ENCODE results near the gene GUCY2F.

GUCY2F gene

DNA sequence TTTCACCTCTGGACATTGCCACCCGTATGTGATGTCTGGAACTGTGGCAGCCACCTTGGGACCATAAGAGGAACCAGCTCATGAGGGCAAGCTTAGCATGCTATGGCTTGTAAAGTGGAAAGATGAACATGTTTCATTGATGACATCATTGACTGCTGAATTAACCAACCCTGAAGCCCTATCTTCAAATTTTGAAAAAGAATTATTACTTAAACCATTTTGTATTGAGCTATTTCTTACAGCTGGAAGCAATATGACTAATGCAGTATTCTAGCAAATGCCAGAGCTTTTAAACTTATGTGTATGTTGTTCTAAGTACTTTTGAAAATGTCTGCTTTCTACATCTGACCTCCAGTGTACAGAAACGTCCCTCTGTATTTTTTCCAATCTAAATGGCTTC lies 18.1 kb downstream of the GUCY2F start:
- TF ChIP-seq, protein P1, sequence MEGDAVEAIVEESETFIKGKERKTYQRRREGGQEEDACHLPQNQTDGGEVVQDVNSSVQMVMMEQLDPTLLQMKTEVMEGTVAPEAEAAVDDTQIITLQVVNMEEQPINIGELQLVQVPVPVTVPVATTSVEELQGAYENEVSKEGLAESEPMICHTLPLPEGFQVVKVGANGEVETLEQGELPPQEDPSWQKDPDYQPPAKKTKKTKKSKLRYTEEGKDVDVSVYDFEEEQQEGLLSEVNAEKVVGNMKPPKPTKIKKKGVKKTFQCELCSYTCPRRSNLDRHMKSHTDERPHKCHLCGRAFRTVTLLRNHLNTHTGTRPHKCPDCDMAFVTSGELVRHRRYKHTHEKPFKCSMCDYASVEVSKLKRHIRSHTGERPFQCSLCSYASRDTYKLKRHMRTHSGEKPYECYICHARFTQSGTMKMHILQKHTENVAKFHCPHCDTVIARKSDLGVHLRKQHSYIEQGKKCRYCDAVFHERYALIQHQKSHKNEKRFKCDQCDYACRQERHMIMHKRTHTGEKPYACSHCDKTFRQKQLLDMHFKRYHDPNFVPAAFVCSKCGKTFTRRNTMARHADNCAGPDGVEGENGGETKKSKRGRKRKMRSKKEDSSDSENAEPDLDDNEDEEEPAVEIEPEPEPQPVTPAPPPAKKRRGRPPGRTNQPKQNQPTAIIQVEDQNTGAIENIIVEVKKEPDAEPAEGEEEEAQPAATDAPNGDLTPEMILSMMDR (IDR thresholded peaks at IDR 0.05; ENCODE audit: low read length, missing control alignments), result no peak
- no peak for DNase-seq (ENCODE audit: low read depth)
- no peak overlapping the region for H3K4me3 ChIP-seq (replicated peaks; ENCODE audit: low read depth, low read length)

DNA sequence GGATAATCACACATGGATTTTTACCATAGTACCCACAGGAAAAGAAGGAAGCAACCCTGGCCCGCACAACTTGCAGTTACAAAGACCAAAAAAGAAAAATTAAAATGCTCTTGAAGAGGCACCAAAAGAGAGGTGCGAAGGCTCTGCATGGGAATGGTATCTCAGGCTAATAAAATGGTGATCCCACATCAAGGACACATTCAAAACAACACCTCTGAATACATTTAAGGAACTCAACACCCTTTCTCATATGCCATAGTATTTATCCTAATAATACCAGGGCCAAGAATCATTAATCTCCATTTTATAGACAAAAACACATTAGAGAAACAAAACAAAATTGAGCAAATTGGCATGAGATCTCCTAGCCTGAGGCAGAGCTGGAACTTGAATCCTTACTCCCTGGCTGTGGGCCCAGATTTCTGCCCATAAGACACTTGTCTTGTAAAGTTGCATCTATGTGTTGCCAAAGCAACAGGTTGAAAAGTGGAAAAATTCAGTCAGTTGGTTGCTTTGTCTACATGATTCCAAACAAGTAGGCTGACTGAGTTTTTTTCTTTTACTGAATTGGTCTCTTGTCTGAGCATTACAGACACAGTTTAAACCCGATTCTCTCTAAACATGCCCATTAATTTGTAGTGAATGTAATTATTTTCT lies 33.5 kb downstream of the GUCY2F start:
- TF ChIP-seq, protein P1 (IDR thresholded peaks at IDR 0.05; ENCODE audit: low read length, missing control alignments), result no peak
- no peak overlapping the region for H3K4me3 ChIP-seq (replicated peaks; ENCODE audit: low read depth, low read length)
- DNase-seq (ENCODE audit: low read depth), result no peak

DNA sequence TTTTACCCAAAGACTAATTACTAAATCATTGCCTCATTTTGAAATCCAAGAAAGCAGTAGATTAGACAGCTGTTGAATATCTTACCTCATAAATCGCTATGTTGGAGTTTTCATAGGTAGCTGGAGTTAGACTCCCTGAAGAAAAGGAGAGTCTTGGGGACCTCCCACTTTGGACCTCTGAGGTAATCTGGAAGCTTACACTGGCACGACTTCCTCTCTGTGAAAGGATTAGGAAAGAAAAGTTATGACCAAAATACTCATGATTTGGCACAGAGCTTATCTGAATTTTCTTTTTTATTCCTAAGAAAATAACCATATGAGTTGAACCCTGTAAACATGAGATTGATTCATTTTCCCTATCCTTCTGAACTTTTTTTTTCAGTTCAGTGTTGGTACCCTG lies 40.6 kb downstream of the GUCY2F start:
- H3K4me3 ChIP-seq (replicated peaks; ENCODE audit: low read depth, low read length), result no peak overlapping the region
- TF ChIP-seq, protein P1 (IDR thresholded peaks at IDR 0.05; ENCODE audit: low read length, missing control alignments), result no peak
- peak; percentile 3 for DNase-seq (ENCODE audit: low read depth)

DNA sequence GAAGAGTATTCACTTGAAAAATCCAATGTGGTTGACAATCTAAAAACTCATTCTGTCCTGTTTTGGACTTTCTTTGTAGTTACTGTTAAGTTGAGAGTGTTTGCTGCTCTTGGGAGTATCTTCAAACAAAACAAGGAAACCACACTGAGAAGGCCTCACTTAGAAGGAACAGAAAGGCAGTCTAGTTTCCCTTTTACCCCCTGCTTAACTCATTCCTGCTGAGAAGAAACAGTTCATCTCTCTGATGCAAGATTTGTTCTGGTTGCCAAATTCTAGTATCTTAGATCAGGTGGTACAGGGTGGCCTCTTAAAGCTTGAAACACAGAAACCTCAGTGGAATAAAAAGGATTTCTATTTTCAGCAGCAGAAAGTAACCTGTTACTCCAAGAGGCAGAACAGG lies 41.4 kb downstream of the GUCY2F start:
- peak; percentile 4 for DNase-seq (ENCODE audit: low read depth)
- H3K4me3 ChIP-seq (replicated peaks; ENCODE audit: low read depth, low read length), result no peak overlapping the region
- TF ChIP-seq, protein P1 (IDR thresholded peaks at IDR 0.05; ENCODE audit: low read length, missing control alignments), result no peak

DNA sequence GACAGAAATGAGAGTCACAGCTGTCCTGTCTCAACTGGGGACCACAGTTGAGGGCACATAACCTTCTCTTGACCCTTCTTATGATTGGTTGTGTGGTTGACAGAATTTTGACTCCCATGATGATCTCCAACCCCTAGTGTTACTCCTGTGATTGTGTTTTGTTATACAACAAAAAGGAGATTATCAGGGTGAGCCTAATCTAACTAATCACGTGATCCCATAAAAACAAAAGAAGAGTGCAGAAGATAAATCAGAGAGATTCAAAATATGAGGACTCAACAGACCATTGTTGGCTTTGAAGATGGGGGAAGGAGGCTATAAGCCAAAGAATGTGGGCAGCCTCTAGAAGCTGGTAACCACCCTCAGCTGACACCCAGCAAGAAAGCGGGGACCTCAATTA lies 72.7 kb downstream of the GUCY2F start:
- no peak overlapping the region for H3K4me3 ChIP-seq (replicated peaks; ENCODE audit: low read depth, low read length)
- TF ChIP-seq, protein P1 (IDR thresholded peaks at IDR 0.05; ENCODE audit: low read length, missing control alignments), result no peak
- no peak for DNase-seq (ENCODE audit: low read depth)

DNA sequence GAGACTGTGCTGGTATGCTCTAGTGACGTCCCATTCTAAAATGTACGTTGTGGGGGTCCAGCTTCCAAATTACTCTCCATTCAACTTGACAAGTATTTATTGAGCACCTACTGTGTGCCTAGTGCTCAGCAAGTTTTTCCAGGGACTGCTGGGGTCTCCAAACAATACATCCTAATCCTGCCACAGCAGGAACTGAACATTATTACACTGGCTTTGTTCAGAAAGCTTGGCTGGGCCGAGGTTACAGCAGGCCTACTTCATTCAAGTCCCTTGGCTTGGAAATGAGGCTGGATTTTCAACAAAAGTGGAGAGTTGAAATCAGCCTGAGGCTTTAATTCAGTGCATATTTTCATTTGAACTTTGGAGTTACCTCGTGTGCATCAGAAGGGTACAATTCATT lies 78.0 kb downstream of the GUCY2F start:
- TF ChIP-seq, protein P1 (IDR thresholded peaks at IDR 0.05; ENCODE audit: low read length, missing control alignments), result no peak
- no peak for DNase-seq (ENCODE audit: low read depth)
- H3K4me3 ChIP-seq (replicated peaks; ENCODE audit: low read depth, low read length), result no peak overlapping the region

DNA sequence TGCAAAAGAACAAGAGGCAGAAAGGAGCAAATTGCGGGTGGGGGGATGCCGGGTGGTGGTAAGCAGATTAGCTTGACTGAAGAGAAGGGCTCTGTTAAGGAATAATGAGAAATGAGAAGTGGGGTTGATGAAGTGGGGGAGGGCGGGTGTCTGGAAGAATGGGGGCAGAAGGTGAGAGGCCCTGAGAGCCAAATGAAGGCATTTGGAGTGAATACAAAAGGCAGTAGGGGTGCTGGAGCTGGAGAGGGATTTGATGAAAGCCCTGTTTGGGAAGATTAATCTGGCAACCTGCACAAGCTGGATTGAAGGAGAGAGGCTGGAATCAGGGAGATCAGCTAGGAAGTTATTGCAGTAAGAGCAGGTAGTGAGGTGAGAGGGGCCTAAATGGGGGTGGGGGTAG lies 82.1 kb downstream of the GUCY2F start:
- no peak for DNase-seq (ENCODE audit: low read depth)
- TF ChIP-seq, protein P1 (IDR thresholded peaks at IDR 0.05; ENCODE audit: low read length, missing control alignments), result no peak
- no peak overlapping the region for H3K4me3 ChIP-seq (replicated peaks; ENCODE audit: low read depth, low read length)

Measured in fibroblast of pulmonary artery (primary cell).